OCI-LY3 (cell line): ENCODE data around the gene SUPV3L1.
A peak's percentile ranks its signal among the peaks of the same experiment; 100 is the strongest.
"Not testable (repeated sequence)": the region's sequence is repeated elsewhere in the genome, so short reads cannot be mapped to it uniquely, and the experiment has no call there.

ENCODE experiments used
- H2AFZ ChIP-seq: fragments of 200-600, 300-600 bp; shearing (Covaris generic); 2 replicates; pipeline ENCODE4 v1.6.0; 2014; ENCODE audit warnings: antibody characterized with exemption, low read depth, low read length
- H3K27ac ChIP-seq: fragments of 200-600, 300-600 bp; sonication (generic); 2 replicates; pipeline ENCODE4 v1.5.1; 2014; ENCODE audit warnings: mild to moderate bottlenecking, low read length, moderate library complexity, mixed read lengths
- H3K27me3 ChIP-seq: fragments of 200-600, 300-600 bp; sonication (generic); 2 replicates; pipeline ENCODE4 v1.6.1; 2014; ENCODE audit warnings: low read depth, low read length, mixed read lengths
- H3K36me3 ChIP-seq: fragments of 200-600, 300-600 bp; sonication (generic); replicated peaks from 2 replicates; pipeline ENCODE3; 2014; ENCODE audit warnings: low read depth, low read length, mixed read lengths
- H3K4me1 ChIP-seq: fragments of 300-600, 200-600 bp; sonication (generic); 2 replicates; pipeline ENCODE4 v1.6.1; 2014; ENCODE audit warnings: low read length, mixed read lengths
- H3K4me2 ChIP-seq: fragments of 200-600, 300-600 bp; sonication (generic); 2 replicates; pipeline ENCODE4 v1.6.1; 2014; ENCODE audit warnings: low read length, mixed read lengths
- H3K4me3 ChIP-seq: fragments of 300-600, 200-600 bp; sonication (generic); 2 replicates; pipeline ENCODE4 v1.5.1; 2014; ENCODE audit warnings: antibody characterized with exemption, mild to moderate bottlenecking, low read length, moderate library complexity
- H3K79me2 ChIP-seq: fragments of 300-600, 200-600 bp; shearing (Covaris generic); 2 replicates; pipeline ENCODE4 v1.6.1; 2014; ENCODE audit warnings: mild to moderate bottlenecking, low read length, mixed read lengths
- H3K9ac ChIP-seq: fragments of 300-600, 200-600 bp; shearing (Covaris generic); 2 replicates; pipeline ENCODE4 v1.6.0; 2014; ENCODE audit warnings: mild to moderate bottlenecking, low read length, moderate library complexity
- H3K9me3 ChIP-seq: fragments of 200-600, 300-600 bp; shearing (Covaris generic); 2 replicates; pipeline ENCODE4 v1.6.1; 2014; ENCODE audit warnings: low read length, mixed read lengths; ENCODE audit not compliant: insufficient read depth
- H4K20me1 ChIP-seq: fragments of 200-600, 300-600 bp; sonication (generic); 2 replicates; pipeline ENCODE4 v1.6.1; 2016; ENCODE audit warnings: low read length, mixed read lengths; ENCODE audit not compliant: insufficient read depth
- EZH2phosphoT487 ChIP-seq: fragments of 200-600 bp; shearing (Covaris generic); IDR thresholded peaks from 2 replicates; pipeline ENCODE4 v1.6.1; 2018; ENCODE audit warnings: antibody characterized with exemption, mixed run types, low read depth
- TF ChIP-seq, protein P1 (sequence below): fragments of 200-600, 300-600 bp; sonication (generic); IDR thresholded peaks from 2 replicates; pipeline ENCODE4 v1.5.1; 2014; ENCODE audit warnings: antibody characterized with exemption, low read length, low read depth

The SUPV3L1 gene

GRCh38 chr10:69172241-69172982 lies 7.6 kb upstream of the SUPV3L1 start:
- no peaks in the 10 kb centered on the region for H4K20me1 ChIP-seq
- no peak for TF ChIP-seq EZH2phosphoT487
- TF ChIP-seq, protein P1, sequence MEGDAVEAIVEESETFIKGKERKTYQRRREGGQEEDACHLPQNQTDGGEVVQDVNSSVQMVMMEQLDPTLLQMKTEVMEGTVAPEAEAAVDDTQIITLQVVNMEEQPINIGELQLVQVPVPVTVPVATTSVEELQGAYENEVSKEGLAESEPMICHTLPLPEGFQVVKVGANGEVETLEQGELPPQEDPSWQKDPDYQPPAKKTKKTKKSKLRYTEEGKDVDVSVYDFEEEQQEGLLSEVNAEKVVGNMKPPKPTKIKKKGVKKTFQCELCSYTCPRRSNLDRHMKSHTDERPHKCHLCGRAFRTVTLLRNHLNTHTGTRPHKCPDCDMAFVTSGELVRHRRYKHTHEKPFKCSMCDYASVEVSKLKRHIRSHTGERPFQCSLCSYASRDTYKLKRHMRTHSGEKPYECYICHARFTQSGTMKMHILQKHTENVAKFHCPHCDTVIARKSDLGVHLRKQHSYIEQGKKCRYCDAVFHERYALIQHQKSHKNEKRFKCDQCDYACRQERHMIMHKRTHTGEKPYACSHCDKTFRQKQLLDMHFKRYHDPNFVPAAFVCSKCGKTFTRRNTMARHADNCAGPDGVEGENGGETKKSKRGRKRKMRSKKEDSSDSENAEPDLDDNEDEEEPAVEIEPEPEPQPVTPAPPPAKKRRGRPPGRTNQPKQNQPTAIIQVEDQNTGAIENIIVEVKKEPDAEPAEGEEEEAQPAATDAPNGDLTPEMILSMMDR = no peak
- no peak overlapping the region for H3K9ac ChIP-seq
- no peaks in the 10 kb centered on the region for H3K36me3 ChIP-seq
- no peak overlapping the region for H2AFZ ChIP-seq
- no peaks in the 10 kb centered on the region for H3K27me3 ChIP-seq
- H3K4me2 ChIP-seq = no peak overlapping the region
- H3K27ac ChIP-seq = no peak overlapping the region
- H3K4me3 ChIP-seq = no peak overlapping the region
- peaks cover 7% of the 10 kb centered on the region for H3K4me1 ChIP-seq
- H3K79me2 ChIP-seq = no peaks in the 10 kb centered on the region
- no peaks in the 10 kb centered on the region for H3K9me3 ChIP-seq

- H3K4me3 ChIP-seq, H3K27ac ChIP-seq, H3K9me3 ChIP-seq, H3K9ac ChIP-seq, H2AFZ ChIP-seq, H3K4me2 ChIP-seq, H4K20me1 ChIP-seq, H3K36me3 ChIP-seq, H3K27me3 ChIP-seq: not testable (repeated sequence)
- H3K4me1 ChIP-seq = peaks cover 13% of the 10 kb centered on the region
- peaks cover 14% of the 10 kb centered on the region for H3K79me2 ChIP-seq
Measured at GRCh38 chr10:69175326-69175725, 4.7 kb upstream of the SUPV3L1 start.

DNA sequence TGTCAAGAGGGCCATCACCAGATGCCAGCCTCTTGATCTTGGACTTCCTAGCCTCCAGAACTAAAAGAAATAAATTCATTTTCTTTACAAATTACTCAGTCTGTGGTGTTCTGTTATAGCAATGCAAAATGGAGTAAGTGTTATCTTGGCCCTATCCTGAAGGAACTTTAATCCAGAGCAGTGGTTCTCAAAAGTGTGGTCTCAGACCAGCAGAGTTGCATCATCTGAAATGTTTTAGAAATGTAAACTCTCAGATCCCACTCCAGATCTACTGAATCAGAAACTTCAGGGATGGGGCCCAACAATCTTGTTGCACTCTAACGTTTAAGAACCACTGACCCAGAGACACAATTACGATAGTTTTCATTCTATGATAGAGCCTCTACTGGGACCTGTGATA lies 3.2 kb upstream of the SUPV3L1 start:
- H3K9me3 ChIP-seq = no peaks in the 10 kb centered on the region
- no peak overlapping the region for H3K27ac ChIP-seq
- H3K4me2 ChIP-seq = no peak overlapping the region
- H4K20me1 ChIP-seq = no peaks in the 10 kb centered on the region
- no peak overlapping the region for H3K4me3 ChIP-seq
- H2AFZ ChIP-seq = no peak overlapping the region
- peaks cover 29% of the 10 kb centered on the region for H3K79me2 ChIP-seq
- H3K27me3 ChIP-seq = no peaks in the 10 kb centered on the region
- TF ChIP-seq EZH2phosphoT487 = no peak
- TF ChIP-seq, protein P1 = no peak
- no peak overlapping the region for H3K9ac ChIP-seq
- H3K4me1 ChIP-seq = peaks cover 20% of the 10 kb centered on the region
- H3K36me3 ChIP-seq = no peaks in the 10 kb centered on the region

GRCh38 chr10:69179089-69179742 lies 818 bp upstream of the SUPV3L1 start:
- Histone ChIP-seq H2AFZ (peak overlapping the region; percentile 78), H3K27ac (peak overlapping the region; percentile 82; the same call in 1 of the 2 replicates)

More at GRCh38 chr10:69179089-69179742, 818 bp upstream of the SUPV3L1 start:
- no peaks in the 10 kb centered on the region for H3K9me3 ChIP-seq
- H3K36me3 ChIP-seq = no peaks in the 10 kb centered on the region
- peaks cover 13% of the 10 kb centered on the region for H3K4me1 ChIP-seq
- peak overlapping the region; percentile 85 for H3K9ac ChIP-seq
- no peaks in the 10 kb centered on the region for H3K27me3 ChIP-seq
- peaks cover 53% of the 10 kb centered on the region for H3K79me2 ChIP-seq
- TF ChIP-seq EZH2phosphoT487 = no peak
- TF ChIP-seq, protein P1 = no peak
- peak overlapping the region; percentile 96 for H3K4me3 ChIP-seq
- H3K4me2 ChIP-seq = peak overlapping the region; percentile 70
- H4K20me1 ChIP-seq = no peaks in the 10 kb centered on the region
